GM21576 (cell line): Measurements from ENCODE around the gene BAIAP3.

Experiments used
- ATAC-seq: cut with Tn5 transposase; IDR thresholded peaks from one replicate; pipeline ENCODE4 v1.9.1; 2021; ENCODE audit warnings: mild to moderate bottlenecking, moderate library complexity; ENCODE audit not compliant: unreplicated experiment

Gene BAIAP3

GRCh38 chr16:1298406-1298805 lies 35.0 kb upstream of the BAIAP3 start:
- ATAC-seq = no peak

- no peak for ATAC-seq
Measured at GRCh38 chr16:1299012-1299867, 34.2 kb upstream of the BAIAP3 start.

GRCh38 chr16:1299868-1300203 lies 33.6 kb upstream of the BAIAP3 start:
- ATAC-seq = no peak

- ATAC-seq = no peak
Measured at GRCh38 chr16:1300664-1301476, 32.6 kb upstream of the BAIAP3 start.

- no peak for ATAC-seq
Measured at GRCh38 chr16:1301562-1301961, 31.9 kb upstream of the BAIAP3 start.

- no peak for ATAC-seq
Measured at GRCh38 chr16:1305823-1306222, 27.6 kb upstream of the BAIAP3 start.

- ATAC-seq = no peak
Measured at GRCh38 chr16:1306334-1306733, 27.1 kb upstream of the BAIAP3 start.

GRCh38 chr16:1308036-1308976 lies 25.1 kb upstream of the BAIAP3 start:
- peak; percentile 13 for ATAC-seq

GRCh38 chr16:1308977-1309885 lies 24.2 kb upstream of the BAIAP3 start, which contains the start of gene UBE2I:
TSS of gene UBE2I (plus strand) at chr16:1309636. CDS start at chr16:1314031, 4,395 bp downstream.
- peak; percentile 54 for ATAC-seq

- ATAC-seq = no peak
Measured at GRCh38 chr16:1309888-1310831, 23.3 kb upstream of the BAIAP3 start.

- ATAC-seq = no peak
Measured at GRCh38 chr16:1310832-1311200, 22.6 kb upstream of the BAIAP3 start.

GRCh38 chr16:1311212-1311737 lies 22.2 kb upstream of the BAIAP3 start:
- ATAC-seq = no peak

GRCh38 chr16:1311738-1312466 lies 21.5 kb upstream of the BAIAP3 start:
- ATAC-seq = no peak

- ATAC-seq = no peak
Measured at GRCh38 chr16:1312467-1312816, 21.0 kb upstream of the BAIAP3 start.

GRCh38 chr16:1312903-1313302 lies 20.5 kb upstream of the BAIAP3 start:
- ATAC-seq = no peak

- ATAC-seq = no peak
Measured at GRCh38 chr16:1313721-1314369, 19.6 kb upstream of the BAIAP3 start.

- no peak for ATAC-seq
Measured at GRCh38 chr16:1314399-1315068, 18.9 kb upstream of the BAIAP3 start.
